Measurements from ENCODE around the gene ALDH1L1. TPM values are rescaled to one million over a fixed set of nuclear protein-coding genes. Genes with fewer than 3 reads are reported as not detected.

ALDH1L1 gene
- total RNA-seq, 1 donor from 2014 or later: 3.3 TPM

- Histone ChIP-seq H3K9me3 (no peaks in the 10 kb centered on the region), H3K4me1 (no peaks in the 10 kb centered on the region), H3K27me3 (no peaks in the 10 kb centered on the region), H3K36me3 (no peaks in the 10 kb centered on the region), H3K4me3 (no peak overlapping the region), H3K27ac (no peak overlapping the region)
- TF ChIP-seq CTCF (IDR thresholded peaks at IDR 0.05): no peak
- intact Hi-C loops (cut with DNase I): no loop called here
- ATAC-seq: no peak
- no peak for DNase-seq
Measured at GRCh38 chr3:126102530-126102951, 77.8 kb downstream of the ALDH1L1 start.

DNA sequence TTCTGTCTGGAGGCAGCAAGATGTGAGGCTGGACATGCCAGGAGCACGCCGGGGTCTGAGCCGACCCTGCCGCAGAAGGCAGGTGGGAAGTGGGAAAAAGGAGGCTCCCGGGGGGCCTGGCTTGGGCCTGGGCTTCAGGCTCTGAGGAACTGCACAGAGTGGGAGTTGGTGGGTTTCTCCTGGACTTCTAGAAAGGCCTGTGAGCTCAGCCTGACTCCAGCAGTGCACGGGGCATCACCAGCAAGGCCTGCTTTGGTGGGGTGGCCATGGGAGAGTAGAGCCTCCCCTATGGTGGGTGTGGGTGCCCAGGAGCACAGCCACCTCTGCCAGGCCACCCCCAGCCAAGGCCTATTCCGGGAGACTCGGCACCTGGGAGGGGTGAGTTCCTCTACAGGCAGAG is 78.4 kb downstream of the ALDH1L1 start:
- peaks cover under 1% of the 10 kb centered on the region for H3K9me3 ChIP-seq
- DNase-seq (no peak), ATAC-seq (no peak)
- H3K27ac ChIP-seq: no peak overlapping the region
- H3K27me3 ChIP-seq: no peaks in the 10 kb centered on the region
- intact Hi-C loops (cut with DNase I): no loop called here
- H3K4me3 ChIP-seq: no peak overlapping the region
- H3K4me1 ChIP-seq: no peaks in the 10 kb centered on the region
- no peaks in the 10 kb centered on the region for H3K36me3 ChIP-seq
- no peak for TF ChIP-seq CTCF (IDR thresholded peaks at IDR 0.05)

DNA sequence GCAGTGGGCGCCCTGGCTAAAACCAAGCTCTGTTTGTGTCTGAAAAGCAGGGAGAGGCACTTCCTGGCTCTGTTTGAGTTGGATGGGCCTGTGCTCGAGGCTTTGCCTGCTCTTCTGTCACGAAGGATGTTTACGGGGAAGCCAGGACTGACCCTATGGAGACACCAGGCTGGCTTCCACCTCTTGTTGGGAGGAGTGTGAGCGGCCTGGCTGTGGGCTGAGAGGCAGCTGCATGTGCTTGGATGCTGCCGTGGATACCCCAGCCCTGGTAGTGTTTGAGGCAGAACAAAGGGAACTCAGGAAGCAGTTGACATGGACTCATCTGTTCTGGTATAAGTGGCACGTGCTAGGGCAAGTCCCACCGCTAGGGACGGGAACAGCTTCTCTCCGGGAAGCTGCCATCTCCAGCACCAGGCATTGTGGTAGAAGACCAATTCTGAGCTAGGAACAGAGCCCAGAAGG is 78.8 kb downstream of the ALDH1L1 start:
- H3K36me3 ChIP-seq: no peaks in the 10 kb centered on the region
- no peak overlapping the region for H3K4me3 ChIP-seq
- DNase-seq (no peak), ATAC-seq (no peak)
- no peaks in the 10 kb centered on the region for H3K27me3 ChIP-seq
- intact Hi-C loops (cut with DNase I): no loop called here
- H3K27ac ChIP-seq: no peak overlapping the region
- H3K9me3 ChIP-seq: peaks cover 4% of the 10 kb centered on the region
- TF ChIP-seq CTCF (IDR thresholded peaks at IDR 0.05): no peak
- no peaks in the 10 kb centered on the region for H3K4me1 ChIP-seq

DNA sequence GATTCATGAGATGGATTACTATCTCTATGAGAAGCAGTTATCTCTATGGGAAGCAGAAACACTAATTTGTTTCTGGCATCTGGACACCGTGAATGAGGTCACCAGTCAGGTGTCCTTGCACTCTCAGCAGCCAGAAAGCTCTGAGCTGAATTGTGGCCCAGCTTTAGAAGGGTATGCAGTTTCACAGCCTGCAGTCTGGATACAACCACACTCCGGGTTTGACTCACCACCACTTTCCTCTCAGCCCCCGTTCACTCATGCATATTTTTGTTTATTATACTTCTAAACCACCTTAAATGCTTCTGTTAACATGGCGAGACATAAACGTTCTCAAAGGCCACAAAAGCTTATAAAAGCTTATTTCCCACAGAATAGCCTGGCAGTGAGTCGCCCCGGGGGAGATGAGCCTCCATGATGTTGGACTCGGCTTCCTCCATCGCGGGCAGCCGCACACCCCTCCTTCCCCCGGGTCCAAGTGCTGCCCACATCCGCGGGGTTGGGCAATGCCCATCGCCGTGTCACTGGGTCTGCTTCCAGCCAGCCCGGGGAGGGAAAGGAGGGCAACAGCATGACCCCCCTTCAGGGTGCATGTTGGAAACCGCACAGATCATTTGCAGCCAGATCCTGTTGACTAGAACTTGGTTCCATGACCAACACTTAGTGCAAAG is 79.6 kb downstream of the ALDH1L1 start:
- DNase-seq: no peak
- H3K4me1 ChIP-seq: no peaks in the 10 kb centered on the region

DNA sequence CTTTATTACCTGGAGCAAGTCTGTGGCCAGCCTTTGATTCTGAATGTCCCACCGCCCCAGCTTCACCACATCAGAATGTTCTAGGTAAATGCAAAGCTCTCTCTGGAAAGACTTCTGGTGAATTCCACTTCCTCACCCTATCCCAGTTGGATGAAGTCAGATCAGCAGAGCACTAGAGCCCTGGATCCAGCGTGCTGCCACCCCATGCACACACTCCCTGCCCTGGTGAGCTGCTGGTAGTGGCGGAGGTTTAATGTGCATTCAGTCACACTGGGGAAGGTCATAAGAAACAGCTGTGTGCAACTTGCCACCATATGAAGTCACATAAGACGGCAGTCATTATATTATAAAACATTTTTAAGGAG is 80.1 kb downstream of the ALDH1L1 start:
- no peak overlapping the region for H3K4me3 ChIP-seq
- DNase-seq (no peak), ATAC-seq (no peak)
- TF ChIP-seq CTCF (IDR thresholded peaks at IDR 0.05): no peak
- H3K4me1 ChIP-seq: no peaks in the 10 kb centered on the region
- H3K36me3 ChIP-seq: no peaks in the 10 kb centered on the region
- H3K27ac ChIP-seq: no peak overlapping the region
- H3K9me3 ChIP-seq: peaks cover 4% of the 10 kb centered on the region
- intact Hi-C loops (cut with DNase I): no loop called here
- no peaks in the 10 kb centered on the region for H3K27me3 ChIP-seq

More for the DNA sequence above, 79.6 kb downstream of the ALDH1L1 start:
- H3K27me3 ChIP-seq: no peaks in the 10 kb centered on the region
- H3K9me3 ChIP-seq: peaks cover 4% of the 10 kb centered on the region
- no peak for TF ChIP-seq CTCF (IDR thresholded peaks at IDR 0.05)
- intact Hi-C loops (cut with DNase I): no loop called here
- H3K36me3 ChIP-seq: no peaks in the 10 kb centered on the region
- H3K27ac ChIP-seq: no peak overlapping the region
- no peak overlapping the region for H3K4me3 ChIP-seq
- ATAC-seq: no peak
